ENCODE data around the gene THAP4. TPM values are rescaled to one million over a fixed set of nuclear protein-coding genes. Genes with fewer than 3 reads are reported as not detected.

The THAP4 gene
- total and polyA plus RNA-seq, 2 of the 13 experiments (the other 11 are each of a cell fraction or from before 2014, with no cell fraction given): 59.7 to 75.7 TPM

GRCh38 chr2:241637018-241637794, at the start of gene THAP4, which contains the start of gene ATG4B (continued):
- peak; percentile 14; the same call in 1 of the 2 replicates for TF ChIP-seq ZNF782 (CRISPR knock-in tag; IDR thresholded peaks at IDR 0.05; ENCODE audit: borderline replicate concordance)
- TF ChIP-seq PATZ1 (CRISPR knock-in tag; IDR thresholded peaks at IDR 0.05): peak; percentile 77; the same call in 1 of the 2 replicates
- TF ChIP-seq MYNN (CRISPR knock-in tag; IDR thresholded peaks at IDR 0.05; ENCODE audit: low read depth): no peak
- peak; percentile 74; the same call in 1 of the 2 replicates for TF ChIP-seq ZNF414 (CRISPR knock-in tag; IDR thresholded peaks at IDR 0.05)
- peak; percentile 39; the same call in 1 of the 2 replicates for TF ChIP-seq MLXIP (CRISPR knock-in tag; IDR thresholded peaks at IDR 0.05; ENCODE audit: borderline replicate concordance)
- peak; percentile 68; the same call in 1 of the 2 replicates for TF ChIP-seq ARNT2 (CRISPR knock-in tag; IDR thresholded peaks at IDR 0.05; ENCODE audit: low read depth)
- TF ChIP-seq KDM2A (CRISPR knock-in tag; IDR thresholded peaks at IDR 0.05; ENCODE audit: borderline replicate concordance, low read depth): peak; percentile 97
- TF ChIP-seq CREM (IDR thresholded peaks at IDR 0.05): peak; percentile 87
- TF ChIP-seq CREM (CRISPR knock-in tag; IDR thresholded peaks at IDR 0.05): peak; percentile 91
- TF ChIP-seq ZNF230 (CRISPR knock-in tag; IDR thresholded peaks at IDR 0.05): 0 out of 2 replicates have a peak, but pooled peaks have one; percentile 81
- TF ChIP-seq NAIF1 (CRISPR knock-in tag; IDR thresholded peaks at IDR 0.05; ENCODE audit: borderline replicate concordance): no peak; the same call in 1 of the 2 replicates
- TF ChIP-seq ELF4 (CRISPR knock-in tag; IDR thresholded peaks at IDR 0.05; ENCODE audit: borderline replicate concordance): no peak
- TF ChIP-seq HES4 (CRISPR knock-in tag; IDR thresholded peaks at IDR 0.05; ENCODE audit: borderline replicate concordance): peak; percentile 76
- no peak for TF ChIP-seq ZNF562 (CRISPR knock-in tag; IDR thresholded peaks at IDR 0.05; ENCODE audit: borderline replicate concordance)
- peak; percentile 68; the same call in 1 of the 2 replicates for TF ChIP-seq ZMYM4 (CRISPR knock-in tag; IDR thresholded peaks at IDR 0.05)
- no peak for TF ChIP-seq FOXO4 (CRISPR knock-in tag; conservative IDR thresholded peaks at IDR 0.05)
- TF ChIP-seq GATAD1 (CRISPR knock-in tag; IDR thresholded peaks at IDR 0.05): peak; percentile 98
- peak; percentile 93 for TF ChIP-seq SALL2 (CRISPR knock-in tag; IDR thresholded peaks at IDR 0.05)
- TF ChIP-seq ZNF672 (CRISPR knock-in tag; IDR thresholded peaks at IDR 0.05): no peak
- TF ChIP-seq DDIT3 (CRISPR knock-in tag; IDR thresholded peaks at IDR 0.05): no peak
- TF ChIP-seq SETDB1 (CRISPR knock-in tag; IDR thresholded peaks at IDR 0.05; ENCODE audit: borderline replicate concordance): no peak
